Ovary (tissue), 9 donors: Measurements from ENCODE around the gene NPL. TPM values are rescaled to one million over a fixed set of nuclear protein-coding genes. Genes with fewer than 3 reads are reported as not detected.

Source experiments
- DNase-seq, 5 donors: peaks; one replicate each; pipeline ENCODE4 v3.0.0-alpha.2; 2019 to 2020
- H3K27ac ChIP-seq, 2 donors: fragments of 200-600 bp; one replicate each; pipeline versions ENCODE4 v1.5.1 to v1.8.0; 2019 to 2022
- H3K27me3 ChIP-seq: fragments of 200-600 bp; one replicate; pipeline ENCODE4 v1.8.0; 2022
- H3K36me3 ChIP-seq: fragments of 200-600 bp; sonication (generic); one replicate; pipeline ENCODE4 v1.5.1; 2019
- H3K4me1 ChIP-seq: one replicate; pipeline ENCODE4 v1.8.1; 2013; ENCODE audit warnings: mild to moderate bottlenecking, moderate library complexity; ENCODE audit not compliant: insufficient read depth
- H3K4me3 ChIP-seq: fragments of 200-600 bp; sonication (generic); one replicate; pipeline ENCODE4 v1.5.1; 2017
- H3K9me3 ChIP-seq, 2 donors: fragments of 200-600 bp in 1 of 2; sonication (generic) in 1 of 2; one replicate each; pipeline versions ENCODE4 v1.5.1 to v1.8.1; 2013 to 2019; ENCODE audit warnings: mild to moderate bottlenecking in 1 of 2, moderate library complexity in 1 of 2
- EP300 ChIP-seq: sonication (generic); formaldehyde crosslinking; IDR thresholded peaks from one replicate; pipeline ENCODE4 v1.6.1; 2017; ENCODE audit warnings: antibody characterized with exemption
- POLR2A ChIP-seq: fragments of 450-650 bp; IDR thresholded peaks from one replicate; pipeline ENCODE4 v1.6.1; 2017; ENCODE audit warnings: antibody characterized with exemption, mild to moderate bottlenecking, moderate library complexity
- WGBS, 3 donors: extraction: QIAGEN DNeasy Blood & Tissue Kit in 1 of 3; methylation state at CpG; one replicate each; pipeline versions ENCODE4 v1.1.5 to v1.1.7; 2013 to 2017; 5-methylcytosine and 5-hydroxymethylcytosine counted together
- intact Hi-C, 4 donors: fragments of 100-400 bp; cut with DNase I; formaldehyde crosslinking; loops; one replicate each; pipeline versions ENCODE4 v1.11.0 to v1.15.1; 2022 to 2023
- polyA plus RNA-seq, 2 donors: library from polyadenylated mRNA; stranded (reverse); fragments of 200-250 nt in 1 of 2; fragments of 350-450 nt in 1 of 2; fragmentation: Illumina TruSeq in 1 of 2; extraction: RNeasy Lipid Tissue Mini Kit (QIAGEN cat#74804) in 1 of 2; gene quantifications; one replicate each; pipeline ENCODE4 v1.2.3, GENCODE V29; 2013 to 2014
- total RNA-seq, 7 donors: library from RNA; depleted of rRNA in 2 of 7; stranded (reverse); fragments of >200 nt in 2 of 7; fragmentation: NEBNext Ultra II Directional in 3 of 7; extraction: Animal tissue kit (Norgen Biotek cat#: 25700) in 3 of 7; gene quantifications; one replicate each; pipeline versions ENCODE4 v1.1.0 to v1.2.4, GENCODE V29; 2016 to 2023
- TF ChIP-seq, protein P1 (sequence below), 3 donors: fragments of 450-650 bp in 2 of 3; fragments of 200-600 bp in 1 of 3; IDR thresholded peaks; one replicate each; pipeline versions ENCODE4 v1.5.1 to v1.8.0; 2016 to 2022; ENCODE audit warnings: antibody characterized with exemption in 3 of 3, mild to moderate bottlenecking in 1 of 3
- donor health status: DM: no; HTN: no; CAD: no; lungs with moderate emphysema.
- donor health status: DM: no; HTN: no; CAD: no.
- donor health status: Bipolar disorder and iron deficiency.
- donor health status: DM: yes; HTN: yes; CAD: no.
- donor health status: DM: no; HTN: no; CAD: no.
- donor health status: DM: yes; HTN: yes; CAD: no.

NPL gene
- total and polyA plus RNA-seq, 9 donors = 2.3 to 26.0 (median 3.7) TPM

GRCh38 chr1:182826892-182827291, 37.3 kb downstream of the NPL start:
- WGBS, 3 donors = 88 to 93% (median 89%) methylated on average over 2 of the region's 2 CpGs
- TF ChIP-seq EP300 (no peak), POLR2A (no peak)
- TF ChIP-seq, protein P1, sequence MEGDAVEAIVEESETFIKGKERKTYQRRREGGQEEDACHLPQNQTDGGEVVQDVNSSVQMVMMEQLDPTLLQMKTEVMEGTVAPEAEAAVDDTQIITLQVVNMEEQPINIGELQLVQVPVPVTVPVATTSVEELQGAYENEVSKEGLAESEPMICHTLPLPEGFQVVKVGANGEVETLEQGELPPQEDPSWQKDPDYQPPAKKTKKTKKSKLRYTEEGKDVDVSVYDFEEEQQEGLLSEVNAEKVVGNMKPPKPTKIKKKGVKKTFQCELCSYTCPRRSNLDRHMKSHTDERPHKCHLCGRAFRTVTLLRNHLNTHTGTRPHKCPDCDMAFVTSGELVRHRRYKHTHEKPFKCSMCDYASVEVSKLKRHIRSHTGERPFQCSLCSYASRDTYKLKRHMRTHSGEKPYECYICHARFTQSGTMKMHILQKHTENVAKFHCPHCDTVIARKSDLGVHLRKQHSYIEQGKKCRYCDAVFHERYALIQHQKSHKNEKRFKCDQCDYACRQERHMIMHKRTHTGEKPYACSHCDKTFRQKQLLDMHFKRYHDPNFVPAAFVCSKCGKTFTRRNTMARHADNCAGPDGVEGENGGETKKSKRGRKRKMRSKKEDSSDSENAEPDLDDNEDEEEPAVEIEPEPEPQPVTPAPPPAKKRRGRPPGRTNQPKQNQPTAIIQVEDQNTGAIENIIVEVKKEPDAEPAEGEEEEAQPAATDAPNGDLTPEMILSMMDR (IDR thresholded peaks at IDR 0.05) = no peak
- intact Hi-C loops = no loop called here
- no peaks in the 10 kb centered on the region for H3K4me1 ChIP-seq
- DNase-seq = no peak
- no peaks in the 10 kb centered on the region for H3K27me3 ChIP-seq
- H3K27ac ChIP-seq = no peak overlapping the region
- H3K9me3 ChIP-seq = no peaks in the 10 kb centered on the region
- no peaks in the 10 kb centered on the region for H3K36me3 ChIP-seq
- H3K4me3 ChIP-seq = no peak overlapping the region

- intact Hi-C loops = no loop called here
- DNase-seq = no peak
- Histone ChIP-seq H3K9me3 (no peaks in the 10 kb centered on the region), H3K36me3 (no peaks in the 10 kb centered on the region), H3K4me3 (no peak overlapping the region), H3K27ac (no peak overlapping the region), H3K27me3 (no peaks in the 10 kb centered on the region), H3K4me1 (no peaks in the 10 kb centered on the region)
- WGBS, 3 donors = 85 to 89% (median 88%) methylated on average over 5 of the region's 5 CpGs
- TF ChIP-seq EP300 (no peak), POLR2A (no peak)
- TF ChIP-seq, protein P1 (IDR thresholded peaks at IDR 0.05) = no peak
These were observed 39.8 kb downstream of the NPL start for GRCh38 chr1:182829285-182829932.

DNA sequence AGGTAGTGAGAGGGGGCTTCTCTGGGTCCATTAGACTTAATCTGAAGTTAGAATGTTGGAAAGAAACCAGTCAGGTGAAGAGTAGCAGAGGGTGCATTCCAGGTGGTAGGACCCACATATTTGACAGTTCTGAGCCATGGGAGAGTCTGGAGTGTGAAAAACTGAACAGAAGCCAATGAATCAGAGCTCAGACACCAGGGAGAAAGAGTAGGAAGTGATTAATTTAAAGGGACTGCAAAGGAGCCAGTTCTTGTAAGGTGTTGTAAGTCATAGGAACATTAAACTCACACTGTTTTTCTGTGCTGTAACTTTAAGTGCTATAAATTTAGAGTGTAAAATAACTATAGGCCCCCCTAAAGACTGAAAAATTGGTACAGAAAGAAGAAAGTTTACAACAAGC, 43.7 kb downstream of the NPL start:
- TF ChIP-seq EP300 (no peak), POLR2A (no peak)
- Histone ChIP-seq H3K27me3 (no peaks in the 10 kb centered on the region), H3K27ac (no peak overlapping the region), H3K36me3 (no peaks in the 10 kb centered on the region), H3K9me3 (no peaks in the 10 kb centered on the region), H3K4me3 (no peak overlapping the region), H3K4me1 (no peaks in the 10 kb centered on the region)
- no peak for DNase-seq
- intact Hi-C loops = no loop called here

DNA sequence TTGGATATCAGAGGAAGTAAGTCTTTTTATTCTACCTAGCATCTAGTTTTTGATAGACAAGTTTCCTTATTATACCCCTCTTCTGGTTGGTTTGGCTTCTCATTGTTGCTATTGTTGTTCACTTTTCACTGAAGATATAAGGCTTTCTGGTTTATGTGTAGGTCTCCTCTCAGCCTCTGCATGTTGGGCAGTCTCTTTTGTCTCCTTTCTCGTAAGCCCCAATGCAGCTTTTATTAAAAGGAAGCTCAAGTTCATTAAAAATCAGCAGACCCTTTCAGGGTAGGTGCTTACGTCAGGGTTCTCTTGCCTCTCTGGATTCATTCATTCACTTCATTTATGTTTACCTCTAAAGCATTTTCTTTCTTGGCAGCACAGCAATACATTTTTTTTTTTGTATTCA, 44.8 kb downstream of the NPL start:
- intact Hi-C loops = no loop called here
- Histone ChIP-seq H3K27me3 (no peaks in the 10 kb centered on the region), H3K4me3 (no peak overlapping the region), H3K9me3 (no peaks in the 10 kb centered on the region), H3K27ac (no peak overlapping the region), H3K4me1 (peaks cover 2% of the 10 kb centered on the region), H3K36me3 (no peaks in the 10 kb centered on the region)
- WGBS, 3 donors = 77 to 80% (median 78%) methylated on average over 2 of the region's 2 CpGs
- DNase-seq = no peak
- TF ChIP-seq, protein P1 (IDR thresholded peaks at IDR 0.05) = no peak

DNA sequence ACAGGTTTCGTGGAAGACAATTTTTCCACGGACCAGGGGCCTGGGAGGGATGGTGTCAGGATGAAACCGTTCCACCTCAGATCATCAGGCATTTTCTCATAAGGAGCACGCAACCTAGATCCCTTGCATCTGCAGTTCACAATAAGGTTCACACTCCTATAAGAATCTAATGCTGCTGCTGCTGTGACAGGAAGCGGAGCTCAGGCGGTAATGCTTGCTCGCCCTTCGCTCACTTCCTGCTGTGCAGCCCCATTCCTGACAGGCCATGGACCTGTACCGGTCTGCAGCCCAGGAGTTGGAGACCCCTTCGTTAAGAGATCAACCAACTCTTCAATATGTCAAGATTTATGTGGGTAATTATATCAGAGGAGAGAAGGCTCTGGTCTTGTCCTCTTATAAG, 46.2 kb downstream of the NPL start:
- Histone ChIP-seq H3K36me3 (no peaks in the 10 kb centered on the region), H3K4me1 (peaks cover 4% of the 10 kb centered on the region), H3K4me3 (no peak overlapping the region), H3K9me3 (no peaks in the 10 kb centered on the region), H3K27ac (no peak overlapping the region), H3K27me3 (no peaks in the 10 kb centered on the region)
- no peak for DNase-seq
- 87 to 96% (median 88%) methylated on average over 10 of the region's 10 CpGs for WGBS, 3 donors
- TF ChIP-seq, protein P1 (IDR thresholded peaks at IDR 0.05) = no peak
- TF ChIP-seq POLR2A (no peak), EP300 (no peak)
- intact Hi-C loops = no loop called here
